ENCODE results near the gene CHMP3.

The CHMP3 gene

DNA sequence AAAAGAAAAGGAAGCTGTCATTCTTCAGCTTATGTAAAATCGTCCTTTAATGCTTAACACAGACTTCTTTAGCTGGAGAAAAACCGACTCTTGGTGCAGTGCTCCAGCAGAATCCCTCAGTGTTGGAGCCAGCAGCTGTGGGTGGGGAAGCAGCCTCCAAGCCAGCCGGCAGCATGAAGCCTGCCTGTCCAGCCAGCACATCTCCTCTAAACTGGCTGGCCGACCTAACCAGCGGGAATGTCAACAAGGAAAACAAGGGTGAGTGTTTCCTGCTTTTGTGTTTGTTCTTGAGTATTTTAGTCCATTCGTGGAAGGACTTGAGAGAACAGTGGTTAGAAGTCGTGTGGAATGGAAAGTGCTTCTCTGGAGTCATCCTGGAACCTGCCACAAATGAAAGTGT is 83.1 kb downstream of the CHMP3 start:
- Histone ChIP-seq H3K4me3 (ENCODE audit: low read depth in 1 of 2, low read length in 2 of 2) (no peak overlapping the region), H3K9me3 (ENCODE audit: insufficient read depth, low read length, severe bottlenecking) (no peaks in the 10 kb centered on the region), H3K9ac (ENCODE audit: low read depth, low read length) (no peak overlapping the region), H4K20me1 (ENCODE audit: insufficient read depth, low read length) (peaks cover 12% of the 10 kb centered on the region; the same call in 1 of the 2 replicates), H3K4me1 (ENCODE audit: insufficient read depth, low read length) (no peaks in the 10 kb centered on the region), H3K27ac (ENCODE audit: low read length) (no peak overlapping the region), H2AFZ (ENCODE audit: low read depth, low read length) (no peak overlapping the region), H3K36me3 (ENCODE audit: insufficient read depth, low read length) (peaks cover 98% of the 10 kb centered on the region), H3K79me2 (ENCODE audit: insufficient read depth, low read length) (no peaks in the 10 kb centered on the region; the same call in 1 of the 2 replicates), H3K4me2 (ENCODE audit: insufficient read depth, low read length) (no peak overlapping the region), H3K27me3 (ENCODE audit: insufficient read depth, low read length, poor library complexity) (no peaks in the 10 kb centered on the region)
- ATAC-seq (ENCODE audit: insufficient read depth, low read depth) (no peak), DNase-seq (no peak)
- no peak for TF ChIP-seq EZH2 (IDR thresholded peaks at IDR 0.05; ENCODE audit: borderline replicate concordance, low read depth, low read length, severe bottlenecking)
- TF ChIP-seq, protein P1, sequence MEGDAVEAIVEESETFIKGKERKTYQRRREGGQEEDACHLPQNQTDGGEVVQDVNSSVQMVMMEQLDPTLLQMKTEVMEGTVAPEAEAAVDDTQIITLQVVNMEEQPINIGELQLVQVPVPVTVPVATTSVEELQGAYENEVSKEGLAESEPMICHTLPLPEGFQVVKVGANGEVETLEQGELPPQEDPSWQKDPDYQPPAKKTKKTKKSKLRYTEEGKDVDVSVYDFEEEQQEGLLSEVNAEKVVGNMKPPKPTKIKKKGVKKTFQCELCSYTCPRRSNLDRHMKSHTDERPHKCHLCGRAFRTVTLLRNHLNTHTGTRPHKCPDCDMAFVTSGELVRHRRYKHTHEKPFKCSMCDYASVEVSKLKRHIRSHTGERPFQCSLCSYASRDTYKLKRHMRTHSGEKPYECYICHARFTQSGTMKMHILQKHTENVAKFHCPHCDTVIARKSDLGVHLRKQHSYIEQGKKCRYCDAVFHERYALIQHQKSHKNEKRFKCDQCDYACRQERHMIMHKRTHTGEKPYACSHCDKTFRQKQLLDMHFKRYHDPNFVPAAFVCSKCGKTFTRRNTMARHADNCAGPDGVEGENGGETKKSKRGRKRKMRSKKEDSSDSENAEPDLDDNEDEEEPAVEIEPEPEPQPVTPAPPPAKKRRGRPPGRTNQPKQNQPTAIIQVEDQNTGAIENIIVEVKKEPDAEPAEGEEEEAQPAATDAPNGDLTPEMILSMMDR (IDR thresholded peaks at IDR 0.05; ENCODE audit: borderline replicate concordance, extremely low read depth, low read length, poor library complexity, severe bottlenecking): no peak

DNA sequence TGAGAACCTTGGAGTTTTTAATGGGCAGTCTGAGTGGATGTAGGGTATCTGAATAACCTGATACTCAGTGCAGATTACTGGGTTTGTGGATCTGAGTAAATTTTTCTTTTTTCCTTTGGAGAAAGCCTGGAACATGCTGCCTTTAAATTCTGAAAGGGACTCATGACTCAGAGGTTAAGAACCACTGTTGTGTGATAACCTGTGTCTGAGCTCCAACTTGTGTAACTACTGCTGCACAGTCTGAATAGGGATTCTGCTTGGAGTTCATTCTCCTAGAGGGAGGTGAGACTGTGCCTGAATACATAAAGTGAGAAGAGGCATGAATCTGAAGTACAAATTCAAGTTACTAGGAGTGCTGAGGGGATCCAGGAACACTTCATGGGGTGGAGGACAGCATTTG is 85.9 kb downstream of the CHMP3 start:
- Histone ChIP-seq H2AFZ (ENCODE audit: low read depth, low read length) (no peak overlapping the region), H3K79me2 (ENCODE audit: insufficient read depth, low read length) (peaks cover 7% of the 10 kb centered on the region), H3K36me3 (ENCODE audit: insufficient read depth, low read length) (peaks cover 98% of the 10 kb centered on the region), H3K27ac (ENCODE audit: low read length) (no peak overlapping the region), H4K20me1 (ENCODE audit: insufficient read depth, low read length) (peaks cover 12% of the 10 kb centered on the region; the same call in 1 of the 2 replicates), H3K27me3 (ENCODE audit: insufficient read depth, low read length, poor library complexity) (no peaks in the 10 kb centered on the region), H3K4me3 (ENCODE audit: low read depth in 1 of 2, low read length in 2 of 2) (no peak overlapping the region), H3K4me2 (ENCODE audit: insufficient read depth, low read length) (no peak overlapping the region), H3K9me3 (ENCODE audit: insufficient read depth, low read length, severe bottlenecking) (no peaks in the 10 kb centered on the region), H3K9ac (ENCODE audit: low read depth, low read length) (no peak overlapping the region), H3K4me1 (ENCODE audit: insufficient read depth, low read length) (no peaks in the 10 kb centered on the region)
- no peak for ATAC-seq (ENCODE audit: insufficient read depth, low read depth)
- TF ChIP-seq EZH2 (IDR thresholded peaks at IDR 0.05; ENCODE audit: borderline replicate concordance, low read depth, low read length, severe bottlenecking): no peak
- TF ChIP-seq, protein P1 (IDR thresholded peaks at IDR 0.05; ENCODE audit: borderline replicate concordance, extremely low read depth, low read length, poor library complexity, severe bottlenecking): no peak
- no peak for DNase-seq

DNA sequence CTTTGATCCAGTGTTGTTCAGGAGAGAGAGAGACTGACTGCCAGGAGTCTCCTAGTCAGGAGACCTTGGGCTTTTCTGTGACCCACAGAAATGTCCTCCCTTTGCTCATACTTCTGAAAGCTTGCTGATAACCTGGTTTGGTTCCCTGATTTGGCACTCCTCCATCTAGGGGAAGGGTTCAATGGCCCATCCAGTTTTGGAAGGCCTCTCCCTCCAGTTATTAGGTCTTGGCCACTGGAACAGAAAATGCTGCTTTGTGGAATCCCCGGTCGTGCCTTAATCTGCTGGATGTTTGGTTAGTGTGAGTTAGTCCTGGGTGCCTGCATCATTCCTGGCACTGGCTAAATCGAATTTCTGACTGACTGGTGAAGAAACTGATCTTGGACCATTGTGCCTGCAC is 86.3 kb downstream of the CHMP3 start:
- Histone ChIP-seq H3K79me2 (ENCODE audit: insufficient read depth, low read length) (peaks cover 7% of the 10 kb centered on the region), H4K20me1 (ENCODE audit: insufficient read depth, low read length) (peaks cover 10% of the 10 kb centered on the region; the same call in 1 of the 2 replicates), H3K9me3 (ENCODE audit: insufficient read depth, low read length, severe bottlenecking) (no peaks in the 10 kb centered on the region), H2AFZ (ENCODE audit: low read depth, low read length) (no peak overlapping the region), H3K9ac (ENCODE audit: low read depth, low read length) (no peak overlapping the region), H3K4me1 (ENCODE audit: insufficient read depth, low read length) (no peaks in the 10 kb centered on the region), H3K4me3 (ENCODE audit: low read depth in 1 of 2, low read length in 2 of 2) (no peak overlapping the region), H3K27ac (ENCODE audit: low read length) (no peak overlapping the region), H3K27me3 (ENCODE audit: insufficient read depth, low read length, poor library complexity) (no peaks in the 10 kb centered on the region), H3K4me2 (ENCODE audit: insufficient read depth, low read length) (no peak overlapping the region), H3K36me3 (ENCODE audit: insufficient read depth, low read length) (peaks cover 98% of the 10 kb centered on the region)
- DNase-seq (no peak), ATAC-seq (ENCODE audit: insufficient read depth, low read depth) (no peak)
- no peak for TF ChIP-seq EZH2 (IDR thresholded peaks at IDR 0.05; ENCODE audit: borderline replicate concordance, low read depth, low read length, severe bottlenecking)
- TF ChIP-seq, protein P1 (IDR thresholded peaks at IDR 0.05; ENCODE audit: borderline replicate concordance, extremely low read depth, low read length, poor library complexity, severe bottlenecking): no peak

DNA sequence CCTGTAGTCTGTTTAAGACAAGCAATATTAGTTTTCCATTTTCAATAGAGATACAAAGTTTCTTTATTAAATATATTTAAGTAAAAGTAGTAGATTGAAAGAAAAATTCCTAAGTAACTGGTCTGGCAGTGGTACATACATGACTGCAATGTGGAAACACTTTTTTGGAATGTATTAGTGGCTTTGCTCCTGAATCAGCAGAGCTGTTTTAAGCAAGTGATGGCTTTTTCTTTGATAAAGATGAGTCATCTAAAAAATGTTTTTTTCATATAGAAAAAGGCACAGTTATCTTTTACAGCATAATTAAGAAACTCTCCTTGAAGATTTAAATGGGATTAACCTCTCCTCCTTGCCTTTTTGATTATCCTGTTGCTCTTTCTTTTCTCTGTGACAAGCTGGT is 87.2 kb downstream of the CHMP3 start:
- no peak overlapping the region for H3K4me3 ChIP-seq (ENCODE audit: low read depth in 1 of 2, low read length in 2 of 2)
- peaks cover 10% of the 10 kb centered on the region; the same call in 1 of the 2 replicates for H4K20me1 ChIP-seq (ENCODE audit: insufficient read depth, low read length)
- no peaks in the 10 kb centered on the region for H3K9me3 ChIP-seq (ENCODE audit: insufficient read depth, low read length, severe bottlenecking)
- H3K79me2 ChIP-seq (ENCODE audit: insufficient read depth, low read length): peaks cover 7% of the 10 kb centered on the region; the same call in 1 of the 2 replicates
- H3K27ac ChIP-seq (ENCODE audit: low read length): no peak overlapping the region
- ATAC-seq (ENCODE audit: insufficient read depth, low read depth): no peak
- H2AFZ ChIP-seq (ENCODE audit: low read depth, low read length): no peak overlapping the region
- no peaks in the 10 kb centered on the region for H3K27me3 ChIP-seq (ENCODE audit: insufficient read depth, low read length, poor library complexity)
- TF ChIP-seq, protein P1 (IDR thresholded peaks at IDR 0.05; ENCODE audit: borderline replicate concordance, extremely low read depth, low read length, poor library complexity, severe bottlenecking): no peak
- no peak for TF ChIP-seq EZH2 (IDR thresholded peaks at IDR 0.05; ENCODE audit: borderline replicate concordance, low read depth, low read length, severe bottlenecking)
- H3K9ac ChIP-seq (ENCODE audit: low read depth, low read length): no peak overlapping the region
- H3K4me2 ChIP-seq (ENCODE audit: insufficient read depth, low read length): no peak overlapping the region
- DNase-seq: no peak
- peaks cover 97% of the 10 kb centered on the region for H3K36me3 ChIP-seq (ENCODE audit: insufficient read depth, low read length)
- no peaks in the 10 kb centered on the region for H3K4me1 ChIP-seq (ENCODE audit: insufficient read depth, low read length)
